GM11168 (cell line): Measurements from ENCODE around the gene LSM2.
"Not testable (repeated sequence)": the region's sequence is repeated elsewhere in the genome, so short reads cannot be mapped to it uniquely, and the experiment has no call there.

Source experiments
- in situ Hi-C: fragments of 300-500 bp; cut with MboI; formaldehyde crosslinking; loops from one replicate; pipeline ENCODE4 v1.12.0; 2022; ENCODE audit warnings: low sequenced_read_pairs; ENCODE audit not compliant: unreplicated experiment

The LSM2 gene

GRCh38 chr6:31806470-31807272, at the start of gene LSM2:
Gene LSM2, minus strand, starts transcription at chr6:31806966. Its CDS starts 209 bp downstream, at chr6:31806757.
- in situ Hi-C loops = no loop called here

DNA sequence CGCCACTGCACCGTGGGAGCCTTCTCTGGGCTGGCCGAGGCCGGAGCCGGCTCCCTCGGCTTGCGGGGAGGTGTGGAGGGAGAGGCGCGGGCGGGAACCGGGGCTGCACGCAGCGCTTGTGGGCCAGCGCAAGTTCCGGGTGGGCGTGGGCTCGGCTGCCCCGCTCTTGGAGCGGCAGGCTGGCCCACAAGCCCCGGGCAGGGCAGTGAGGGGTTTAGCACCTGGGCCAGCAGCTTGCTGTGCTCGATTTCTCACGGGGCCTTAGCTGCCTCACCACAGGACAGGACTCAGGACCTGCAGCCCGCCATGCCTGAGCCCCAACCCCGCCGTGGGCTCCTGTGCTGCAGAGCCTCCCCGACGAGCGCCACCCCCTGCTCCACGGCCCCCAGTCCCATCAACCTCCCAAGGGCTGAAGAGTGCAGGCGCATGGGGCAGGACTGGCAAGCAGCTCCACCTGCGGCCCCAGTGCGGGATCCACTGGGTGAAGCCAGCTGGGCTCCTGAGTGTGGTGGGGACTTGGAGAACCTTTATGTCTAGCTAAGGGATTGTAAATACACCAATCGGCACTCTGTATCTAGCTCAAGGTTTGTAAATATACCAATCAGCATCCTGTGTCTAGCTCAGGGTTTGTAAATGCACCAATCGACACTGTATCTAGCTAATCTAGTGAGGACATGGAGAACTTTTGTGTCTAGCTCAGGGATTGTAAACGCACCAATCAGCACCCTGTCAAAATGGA, 45.4 kb upstream of the LSM2 start:
- in situ Hi-C loops = not testable (repeated sequence)

GRCh38 chr6:31851485-31851832, 44.7 kb upstream of the LSM2 start:
- in situ Hi-C loops = no loop called here

- in situ Hi-C loops = no loop called here
These were observed 44.2 kb upstream of the LSM2 start for GRCh38 chr6:31850765-31851484.

DNA sequence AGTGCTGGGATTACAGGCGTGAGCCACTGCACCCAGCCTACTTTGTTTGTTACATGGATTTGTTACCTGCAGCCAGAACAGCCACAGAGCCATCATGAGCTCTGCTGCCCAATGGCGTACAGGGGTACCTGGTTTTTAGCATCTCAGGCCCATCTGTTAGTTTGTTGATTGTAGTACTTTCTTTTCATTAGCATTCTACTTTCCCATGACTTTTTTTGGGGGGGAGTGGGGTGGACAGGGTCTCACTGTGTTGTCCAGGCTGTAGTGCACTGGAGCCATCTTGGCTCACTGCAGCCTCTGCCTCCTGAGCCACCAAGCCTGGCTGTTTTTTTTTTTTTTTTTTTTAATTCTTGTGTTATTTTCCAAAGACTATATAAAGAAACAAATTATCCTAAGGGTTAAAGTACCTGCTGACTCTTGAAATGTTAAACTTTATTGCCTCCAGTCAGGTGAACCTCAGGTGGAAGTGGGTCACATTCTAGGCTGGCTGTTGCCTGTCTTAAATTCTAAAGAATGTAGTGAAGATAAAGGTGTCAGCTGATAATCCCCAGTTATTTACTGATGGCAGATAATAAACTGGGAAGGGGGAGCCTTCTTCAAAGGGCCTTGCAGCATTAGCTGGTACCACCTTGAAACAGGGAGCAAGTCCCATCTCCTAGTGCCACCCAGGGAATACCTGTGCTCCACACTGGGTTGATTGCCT, 40.7 kb upstream of the LSM2 start:
- in situ Hi-C loops = no loop called here

DNA sequence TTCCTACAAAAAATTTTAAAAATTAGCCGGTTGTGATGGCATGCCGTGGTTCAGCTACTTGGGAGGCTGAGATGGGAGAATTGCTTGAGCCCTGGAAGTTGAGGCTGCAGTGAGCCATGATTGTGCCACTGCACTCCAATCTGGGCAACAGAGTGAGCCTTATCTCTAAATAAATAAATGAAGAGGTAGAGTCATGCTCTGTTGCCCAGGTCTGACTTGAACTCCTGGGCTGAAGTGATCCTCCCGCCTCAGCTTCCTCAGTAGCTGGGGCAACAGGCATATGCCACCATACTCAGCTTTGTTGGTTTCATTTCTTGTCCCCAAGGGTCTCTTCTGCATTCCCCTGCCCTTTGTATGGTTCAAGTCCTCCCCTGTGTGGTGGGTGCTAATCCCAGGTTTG, 37.7 kb upstream of the LSM2 start:
- in situ Hi-C loops = no loop called here

DNA sequence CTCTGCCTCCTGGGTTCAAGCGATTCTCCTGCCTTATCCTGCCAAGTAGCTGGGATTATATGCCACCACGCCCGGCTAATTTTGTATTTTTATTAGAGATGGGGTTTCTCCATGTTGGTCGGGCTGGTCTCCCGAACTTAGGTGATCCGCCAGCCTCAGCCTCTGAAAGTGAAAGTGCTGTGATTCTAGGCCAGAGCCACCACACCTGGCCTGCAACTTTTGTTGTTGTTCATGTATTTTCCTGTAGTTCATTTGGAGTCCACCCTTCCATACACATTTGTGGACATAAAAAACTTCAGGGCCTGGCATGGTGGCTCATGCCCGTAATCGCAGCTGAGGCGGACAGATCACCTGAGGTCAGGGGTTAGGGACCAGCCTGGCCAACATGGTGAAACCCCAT, 35.3 kb upstream of the LSM2 start:
- in situ Hi-C loops = no loop called here

DNA sequence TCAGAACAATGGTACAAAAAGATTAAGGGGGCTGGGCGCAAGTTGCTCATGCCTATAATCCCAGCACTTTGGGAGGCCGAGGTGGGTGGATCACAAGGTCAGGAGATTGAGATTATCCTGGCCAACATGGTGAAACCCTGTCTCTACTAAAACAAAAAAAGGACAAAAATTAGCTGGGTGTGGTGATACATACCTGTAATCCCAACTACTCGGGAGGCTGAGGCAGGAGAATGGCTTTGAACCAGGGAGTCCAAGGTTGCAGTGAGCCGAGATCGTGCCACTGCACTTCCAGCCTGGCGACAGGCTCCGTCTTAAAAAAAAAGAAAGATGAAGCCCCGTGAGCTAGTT, 33.0 kb upstream of the LSM2 start:
- in situ Hi-C loops = loop anchor here (5.0 to 10.0 kb wide), 2 partner anchors 33 to 105 kb away; partner anchors contain the start of gene CLIC1

GRCh38 chr6:31838968-31839367, 32.2 kb upstream of the LSM2 start:
- in situ Hi-C loops = loop anchor here (5.0 to 10.0 kb wide), 2 partner anchors 33 to 104 kb away; partner anchors contain the start of gene CLIC1

DNA sequence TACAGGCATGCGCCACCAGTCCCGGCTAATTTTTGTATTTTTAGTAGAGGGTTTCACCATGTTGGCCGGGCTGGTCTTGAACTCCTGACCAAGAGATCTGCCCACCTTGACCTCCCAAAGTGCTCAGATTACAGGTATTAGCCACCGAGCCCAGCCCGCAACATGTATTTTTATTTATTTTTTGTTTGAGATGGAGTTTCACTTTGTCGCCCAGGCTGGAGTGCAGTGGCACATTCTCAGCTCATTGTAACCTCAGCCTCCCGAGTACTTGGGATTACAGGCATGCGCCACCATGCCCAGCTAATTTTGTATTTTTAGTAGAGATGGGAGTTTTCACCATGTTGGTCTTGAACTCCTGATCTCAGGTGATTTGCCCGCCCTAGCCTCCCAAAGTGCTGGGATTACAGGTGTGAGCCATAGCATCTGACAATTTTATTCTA, 31.4 kb upstream of the LSM2 start:
- in situ Hi-C loops = loop anchor here (5.0 to 10.0 kb wide), 2 partner anchors 34 to 103 kb away; partner anchors contain the start of gene CLIC1

DNA sequence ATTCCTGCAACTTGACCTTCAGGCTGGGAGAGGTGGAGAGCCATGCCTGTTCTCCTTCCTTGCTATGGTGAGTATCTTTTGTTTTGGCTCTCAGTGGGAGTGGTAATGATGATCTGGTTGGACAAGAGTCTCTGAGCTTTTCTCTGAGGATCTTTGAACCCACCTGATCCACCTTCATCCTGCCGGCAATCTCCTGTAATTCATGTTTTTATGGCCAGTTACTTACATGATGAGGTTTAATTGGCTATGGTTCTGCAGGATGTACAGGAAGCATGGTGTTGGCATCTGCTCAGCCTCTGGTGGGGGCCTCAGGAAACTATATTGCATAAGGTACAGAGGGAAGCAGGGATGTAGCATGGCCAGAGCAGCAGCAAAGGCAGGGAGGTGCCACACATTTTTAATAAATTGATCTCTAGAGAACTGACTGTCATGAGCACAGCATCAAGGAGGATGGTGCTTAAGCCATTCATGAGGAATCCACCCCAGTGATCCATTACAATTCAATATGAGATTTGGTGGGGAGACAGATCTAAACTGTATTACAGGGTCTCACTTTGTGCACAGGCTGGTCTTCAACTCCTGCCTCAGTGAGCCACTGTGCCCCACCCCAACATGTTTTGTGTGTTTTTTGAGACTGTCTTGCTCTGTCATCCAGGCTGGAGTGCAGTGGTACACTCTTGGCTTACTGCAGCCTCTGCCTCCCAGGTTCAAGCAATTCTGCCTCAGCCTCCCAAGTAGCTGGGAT, 30.8 kb upstream of the LSM2 start:
- in situ Hi-C loops = loop anchor here (5.0 to 10.0 kb wide), 2 partner anchors 35 to 103 kb away; partner anchors contain the start of gene CLIC1

GRCh38 chr6:31836474-31837368, 30.0 kb upstream of the LSM2 start:
- in situ Hi-C loops = loop anchor here (5.0 to 10.0 kb wide), 2 partner anchors 36 to 102 kb away; partner anchors contain the start of gene CLIC1

DNA sequence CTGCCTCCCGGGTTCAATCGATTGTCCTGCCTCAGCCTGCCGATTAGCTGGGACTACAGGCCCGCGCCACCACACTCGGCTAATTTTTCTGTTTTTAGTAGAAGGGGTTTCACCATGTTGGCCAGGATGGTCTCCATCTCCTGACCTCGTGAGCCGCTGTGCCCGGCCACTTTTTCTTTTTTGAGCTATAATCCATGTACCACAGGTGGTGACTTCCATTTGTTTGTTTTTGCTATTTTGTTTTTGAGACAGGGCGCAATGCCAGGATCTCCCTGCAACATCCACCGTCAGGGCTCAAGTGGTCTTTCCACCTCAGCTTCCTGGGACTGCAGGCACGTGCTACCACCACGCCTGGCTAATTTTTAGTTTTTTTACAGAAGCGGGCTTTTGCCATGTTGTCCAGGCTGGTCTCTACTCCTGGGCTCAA, 29.3 kb upstream of the LSM2 start:
- in situ Hi-C loops = loop anchor here (5.0 to 10.0 kb wide), 2 partner anchors 36 to 101 kb away; partner anchors contain the start of gene CLIC1

- in situ Hi-C loops = loop anchor here (5.0 to 10.0 kb wide), 2 partner anchors 38 to 100 kb away; partner anchors contain the start of gene CLIC1
These were observed 27.8 kb upstream of the LSM2 start for GRCh38 chr6:31834367-31835250.

DNA sequence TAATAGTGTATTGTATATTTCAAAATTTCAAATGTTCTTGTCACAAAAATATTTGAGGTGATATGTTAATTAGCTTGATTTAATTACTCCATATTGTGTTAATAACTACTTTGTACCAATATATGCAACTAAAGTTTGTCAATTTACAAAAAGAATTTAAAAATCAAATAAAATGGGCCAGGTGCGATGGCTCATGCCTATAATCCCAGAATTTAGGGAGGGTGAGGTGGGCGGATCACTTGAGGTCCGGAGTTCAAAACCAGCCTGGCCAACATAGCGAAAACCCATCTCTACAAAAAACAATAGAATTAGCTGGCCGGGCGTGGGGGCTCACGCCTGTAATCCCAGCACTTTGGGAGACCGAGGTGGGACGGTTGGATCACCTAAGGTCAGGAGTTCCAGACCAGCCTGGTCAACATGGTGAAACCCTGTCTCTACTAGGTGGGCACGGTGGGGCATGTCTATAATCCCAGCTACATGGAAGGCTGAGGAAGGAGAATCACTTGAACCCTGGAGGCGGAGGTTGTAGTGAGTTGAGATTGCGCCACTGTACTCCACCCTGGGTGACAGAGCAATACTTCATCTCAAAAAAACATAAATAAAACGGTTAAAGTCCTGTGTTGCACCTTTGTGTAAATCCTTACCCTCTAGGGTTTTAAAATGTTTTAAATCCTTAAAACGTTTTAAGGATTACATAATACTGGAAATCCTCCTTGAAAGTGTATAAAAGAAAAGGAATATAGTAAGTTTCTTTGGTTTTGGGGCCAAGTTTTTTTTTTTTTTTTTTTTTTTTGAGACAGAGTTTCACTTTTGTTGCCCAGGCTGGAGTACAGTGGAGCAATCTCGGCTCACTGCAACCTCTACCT, 24.8 kb upstream of the LSM2 start:
- in situ Hi-C loops = loop anchor here (10.0 kb wide), 1 partner anchor 97 kb away; the partner anchor contains the start of gene CLIC1

- in situ Hi-C loops = loop anchor here (10.0 kb wide), 1 partner anchor 96 kb away; the partner anchor contains the start of gene CLIC1
These were observed 24.1 kb upstream of the LSM2 start for GRCh38 chr6:31830886-31831335.
